Stimulated activated naive CD8-positive, alpha-beta T cell treated with anti-CD3 and anti-CD28 coated beads, Interleukin-15, Interleukin-2, amounts not matched to agents 100 ng/mL and 50 ng/mL, for 24 hours (primary cell): ENCODE measurements around the gene PAX5.

ENCODE experiments used
- H3K27ac Mint-ChIP-seq: one replicate; pipeline ENCODE4 v1.8.0; 2021; ENCODE audit warnings: mild to moderate bottlenecking, mixed read lengths
- H3K27me3 Mint-ChIP-seq: one replicate; pipeline ENCODE4 v1.8.0; 2021; ENCODE audit warnings: mixed read lengths
- H3K36me3 Mint-ChIP-seq: one replicate; pipeline ENCODE4 v1.8.0; 2021; ENCODE audit warnings: low read depth, mixed read lengths
- H3K4me1 Mint-ChIP-seq: one replicate; pipeline ENCODE4 v1.8.0; 2021; ENCODE audit warnings: low read depth, mixed read lengths
- H3K4me3 Mint-ChIP-seq: one replicate; pipeline ENCODE4 v1.8.0; 2021; ENCODE audit warnings: mild to moderate bottlenecking, mixed read lengths
- H3K9me3 Mint-ChIP-seq: one replicate; pipeline ENCODE4 v1.8.0; 2021; ENCODE audit warnings: mixed read lengths

PAX5 gene

GRCh38 chr9:36970007-36970888, 63.8 kb downstream of the PAX5 start:
- H3K27ac Mint-ChIP-seq: no peak overlapping the region
- no peaks in the 10 kb centered on the region for H3K36me3 Mint-ChIP-seq
- H3K9me3 Mint-ChIP-seq: no peaks in the 10 kb centered on the region
- H3K4me3 Mint-ChIP-seq: no peak overlapping the region
- peaks cover 3% of the 10 kb centered on the region for H3K4me1 Mint-ChIP-seq
- no peaks in the 10 kb centered on the region for H3K27me3 Mint-ChIP-seq

- H3K27ac Mint-ChIP-seq: peak overlapping the region; percentile 16
- H3K4me1 Mint-ChIP-seq: peaks cover 3% of the 10 kb centered on the region
- no peaks in the 10 kb centered on the region for H3K27me3 Mint-ChIP-seq
- H3K9me3 Mint-ChIP-seq: no peaks in the 10 kb centered on the region
- H3K4me3 Mint-ChIP-seq: no peak overlapping the region
- H3K36me3 Mint-ChIP-seq: no peaks in the 10 kb centered on the region
Measured at GRCh38 chr9:36969216-36969771, 64.8 kb downstream of the PAX5 start.

GRCh38 chr9:36968574-36969215, 65.4 kb downstream of the PAX5 start:
- no peaks in the 10 kb centered on the region for H3K36me3 Mint-ChIP-seq
- no peaks in the 10 kb centered on the region for H3K27me3 Mint-ChIP-seq
- H3K9me3 Mint-ChIP-seq: no peaks in the 10 kb centered on the region
- no peak overlapping the region for H3K4me3 Mint-ChIP-seq
- H3K4me1 Mint-ChIP-seq: peaks cover 3% of the 10 kb centered on the region
- H3K27ac Mint-ChIP-seq: peak overlapping the region; percentile 16

GRCh38 chr9:36967997-36968396, 66.1 kb downstream of the PAX5 start:
- no peak overlapping the region for H3K4me3 Mint-ChIP-seq
- peaks cover 3% of the 10 kb centered on the region for H3K4me1 Mint-ChIP-seq
- H3K9me3 Mint-ChIP-seq: no peaks in the 10 kb centered on the region
- no peaks in the 10 kb centered on the region for H3K36me3 Mint-ChIP-seq
- H3K27me3 Mint-ChIP-seq: no peaks in the 10 kb centered on the region
- H3K27ac Mint-ChIP-seq: no peak overlapping the region

- Mint-ChIP-seq H3K27ac (peak overlapping the region; percentile 45), H3K4me3 (no peak overlapping the region), H3K36me3 (no peaks in the 10 kb centered on the region), H3K4me1 (peaks cover 5% of the 10 kb centered on the region), H3K27me3 (no peaks in the 10 kb centered on the region), H3K9me3 (no peaks in the 10 kb centered on the region)
Measured at GRCh38 chr9:36966371-36967097, 67.5 kb downstream of the PAX5 start.

GRCh38 chr9:36964791-36965190, 69.3 kb downstream of the PAX5 start:
- H3K27ac Mint-ChIP-seq: no peak overlapping the region
- H3K4me1 Mint-ChIP-seq: peaks cover 8% of the 10 kb centered on the region
- H3K9me3 Mint-ChIP-seq: no peaks in the 10 kb centered on the region
- no peak overlapping the region for H3K4me3 Mint-ChIP-seq
- peaks cover 4% of the 10 kb centered on the region for H3K27me3 Mint-ChIP-seq
- H3K36me3 Mint-ChIP-seq: no peaks in the 10 kb centered on the region

- peaks cover 4% of the 10 kb centered on the region for H3K4me1 Mint-ChIP-seq
- H3K36me3 Mint-ChIP-seq: no peaks in the 10 kb centered on the region
- H3K27me3 Mint-ChIP-seq: peaks cover 4% of the 10 kb centered on the region
- no peaks in the 10 kb centered on the region for H3K9me3 Mint-ChIP-seq
- no peak overlapping the region for H3K4me3 Mint-ChIP-seq
- no peak overlapping the region for H3K27ac Mint-ChIP-seq
Measured at GRCh38 chr9:36963346-36963745, 70.7 kb downstream of the PAX5 start.

- peaks cover 4% of the 10 kb centered on the region for H3K4me1 Mint-ChIP-seq
- no peak overlapping the region for H3K27ac Mint-ChIP-seq
- H3K27me3 Mint-ChIP-seq: peaks cover 5% of the 10 kb centered on the region
- no peak overlapping the region for H3K4me3 Mint-ChIP-seq
- H3K9me3 Mint-ChIP-seq: no peaks in the 10 kb centered on the region
- H3K36me3 Mint-ChIP-seq: no peaks in the 10 kb centered on the region
Measured at GRCh38 chr9:36962691-36963090, 71.4 kb downstream of the PAX5 start.

- H3K36me3 Mint-ChIP-seq: no peaks in the 10 kb centered on the region
- peaks cover 4% of the 10 kb centered on the region for H3K4me1 Mint-ChIP-seq
- no peaks in the 10 kb centered on the region for H3K9me3 Mint-ChIP-seq
- peaks cover 15% of the 10 kb centered on the region for H3K27me3 Mint-ChIP-seq
- no peak overlapping the region for H3K27ac Mint-ChIP-seq
- no peak overlapping the region for H3K4me3 Mint-ChIP-seq
Measured at GRCh38 chr9:36961561-36962325, 72.3 kb downstream of the PAX5 start.

- H3K9me3 Mint-ChIP-seq: no peaks in the 10 kb centered on the region
- peaks cover 20% of the 10 kb centered on the region for H3K27me3 Mint-ChIP-seq
- no peak overlapping the region for H3K4me3 Mint-ChIP-seq
- no peak overlapping the region for H3K27ac Mint-ChIP-seq
- peaks cover 4% of the 10 kb centered on the region for H3K4me1 Mint-ChIP-seq
- no peaks in the 10 kb centered on the region for H3K36me3 Mint-ChIP-seq
Measured at GRCh38 chr9:36961051-36961450, 73.0 kb downstream of the PAX5 start.

- Mint-ChIP-seq H3K27ac (no peak overlapping the region), H3K4me1 (peaks cover 4% of the 10 kb centered on the region), H3K9me3 (no peaks in the 10 kb centered on the region), H3K4me3 (no peak overlapping the region), H3K36me3 (no peaks in the 10 kb centered on the region), H3K27me3 (peaks cover 20% of the 10 kb centered on the region)
Measured at GRCh38 chr9:36960575-36960955, 73.5 kb downstream of the PAX5 start.

GRCh38 chr9:36959681-36960574, 74.1 kb downstream of the PAX5 start:
- Mint-ChIP-seq H3K9me3 (no peaks in the 10 kb centered on the region), H3K4me3 (no peak overlapping the region), H3K27me3 (peaks cover 22% of the 10 kb centered on the region), H3K27ac (no peak overlapping the region), H3K36me3 (no peaks in the 10 kb centered on the region), H3K4me1 (peaks cover 4% of the 10 kb centered on the region)

GRCh38 chr9:36956908-36957307, 77.2 kb downstream of the PAX5 start:
- no peak overlapping the region for H3K27ac Mint-ChIP-seq
- H3K4me3 Mint-ChIP-seq: no peak overlapping the region
- no peaks in the 10 kb centered on the region for H3K36me3 Mint-ChIP-seq
- peaks cover 45% of the 10 kb centered on the region for H3K27me3 Mint-ChIP-seq
- no peaks in the 10 kb centered on the region for H3K9me3 Mint-ChIP-seq
- H3K4me1 Mint-ChIP-seq: peaks cover 4% of the 10 kb centered on the region
